Testis (tissue), 3 donors: ENCODE measurements around the gene C2orf81. TPM values are rescaled to one million over a fixed set of nuclear protein-coding genes. Genes with fewer than 3 reads are reported as not detected.

Experiments
- DNase-seq: peaks from one replicate; pipeline ENCODE4 v3.0.0-alpha.2; 2019
- H3K27ac ChIP-seq, 2 donors: fragments of 200-600 bp; sonication (generic); one replicate each; pipeline ENCODE4 v1.5.1; 2019
- H3K27me3 ChIP-seq: fragments of 200-600 bp; sonication (generic); one replicate; pipeline ENCODE4 v1.5.1; 2019
- H3K36me3 ChIP-seq: fragments of 200-600 bp; sonication (generic); one replicate; pipeline ENCODE4 v1.5.1; 2017; ENCODE audit warnings: low read depth; ENCODE audit errors: missing control alignments
- H3K4me1 ChIP-seq: fragments of 200-600 bp; sonication (generic); one replicate; pipeline ENCODE4 v1.5.1; 2019
- H3K4me3 ChIP-seq, 2 donors: fragments of 200-600 bp; sonication (generic); one replicate each; pipeline ENCODE4 v1.5.1; 2017 to 2019
- H3K9me3 ChIP-seq: fragments of 200-600 bp; sonication (generic); one replicate; pipeline ENCODE4 v1.5.1; 2017
- CTCF ChIP-seq, 3 experiments: fragments of 450-650 bp in 2 of 3; fragments of 200-600 bp in 1 of 3; sonication (generic) in 1 of 3; IDR thresholded peaks; one replicate each; pipeline ENCODE4 v1.5.1; 2016 to 2019; ENCODE audit warnings: antibody characterized with exemption in 3 of 3, mild to moderate bottlenecking in 2 of 3, moderate library complexity in 1 of 3
- POLR2A ChIP-seq: fragments of 450-650 bp; IDR thresholded peaks from one replicate; pipeline ENCODE4 v1.6.1; 2017; ENCODE audit warnings: antibody characterized with exemption, mild to moderate bottlenecking, moderate library complexity
- WGBS, 2 donors: methylation state at CpG; one replicate each; pipeline ENCODE4 v1.1.5; 2018; 5-methylcytosine and 5-hydroxymethylcytosine counted together
- intact Hi-C: fragments of 100-400 bp; cut with DNase I; formaldehyde crosslinking; loops from one replicate; pipeline ENCODE4 v1.15.1; 2023; ENCODE audit warnings: low total_unique reads
- polyA plus RNA-seq: library from polyadenylated mRNA; stranded (reverse); fragments of 350-450 nt; fragmentation: Illumina TruSeq; extraction: RNeasy Lipid Tissue Mini Kit (QIAGEN cat#74804); gene quantifications from one replicate; pipeline ENCODE4 v1.2.3, GENCODE V29; 2014; ENCODE audit warnings: low read depth, low replicate concordance; ENCODE audit not compliant: insufficient read depth
- total RNA-seq, 2 donors: library from RNA; depleted of rRNA; stranded (reverse); fragments of >200 nt; gene quantifications; one replicate each; pipeline ENCODE4 v1.2.3, GENCODE V29; 2016

Gene C2orf81
- total and polyA plus RNA-seq, 3 donors from 2014 or later: 10.4 to 23.1 (median 15.7) TPM

GRCh38 chr2:74367789-74368188 is 53.6 kb downstream of the C2orf81 start:
- Histone ChIP-seq H3K9me3 (no peaks in the 10 kb centered on the region), H3K4me3 (no peak overlapping the region), H3K27me3 (no peaks in the 10 kb centered on the region), H3K4me1 (peaks cover 23% of the 10 kb centered on the region), H3K36me3 (peaks cover 8% of the 10 kb centered on the region), H3K27ac (peak overlapping the region in 1 of 2 donors; percentile 25)
- no peak for TF ChIP-seq POLR2A
- no peak for TF ChIP-seq CTCF (IDR thresholded peaks at IDR 0.05)
- no peak for DNase-seq
- WGBS, 2 donors: 94 to 95% methylated on average over 3 to 7 of the region's 7 CpGs
- intact Hi-C loops: no loop called here

DNA sequence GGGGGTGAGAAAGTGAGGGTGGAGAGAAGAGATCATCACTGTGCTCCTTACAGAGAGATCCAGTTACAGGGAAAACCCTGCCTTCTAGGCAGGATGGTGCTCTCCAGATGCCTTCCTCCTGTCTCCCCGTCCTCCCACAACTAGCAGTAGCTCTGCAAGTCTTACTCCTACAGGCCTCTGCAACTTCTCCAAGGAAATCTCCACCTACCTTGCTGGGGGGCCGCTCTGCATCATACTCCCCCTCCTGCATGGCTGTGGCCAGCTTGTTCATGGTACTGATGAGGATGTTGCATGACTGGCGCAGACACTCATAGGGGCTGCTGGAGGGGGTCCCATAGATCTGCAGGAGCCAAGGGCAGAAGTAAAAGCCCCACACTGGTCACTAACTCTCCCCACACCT is 55.4 kb downstream of the C2orf81 start:
- intact Hi-C loops: no loop called here
- no peak for TF ChIP-seq POLR2A
- no peak for TF ChIP-seq CTCF (IDR thresholded peaks at IDR 0.05)
- Histone ChIP-seq H3K4me1 (peaks cover 23% of the 10 kb centered on the region), H3K36me3 (peaks cover 7% of the 10 kb centered on the region), H3K4me3 (no peak overlapping the region), H3K27me3 (no peaks in the 10 kb centered on the region), H3K9me3 (no peaks in the 10 kb centered on the region), H3K27ac (no peak overlapping the region)
- WGBS, 2 donors: 76 to 84% methylated on average over 3 of the region's 3 CpGs
- no peak for DNase-seq

GRCh38 chr2:74364533-74365505 is 56.6 kb downstream of the C2orf81 start:
- 41 to 74% methylated on average over 8 of the region's 8 CpGs for WGBS, 2 donors
- peaks cover 3% of the 10 kb centered on the region for H3K36me3 ChIP-seq
- intact Hi-C loops: no loop called here

More at GRCh38 chr2:74364533-74365505, 56.6 kb downstream of the C2orf81 start:
- Histone ChIP-seq H3K27me3 (no peaks in the 10 kb centered on the region), H3K4me3 (no peak overlapping the region), H3K4me1 (peaks cover 23% of the 10 kb centered on the region), H3K9me3 (no peaks in the 10 kb centered on the region), H3K27ac (peak overlapping the region in 1 of 2 donors; percentile 9)
- DNase-seq: peak; percentile 58
- no peak for TF ChIP-seq CTCF (IDR thresholded peaks at IDR 0.05)
- no peak for TF ChIP-seq POLR2A

Other genes with a start within 250 kb of the C2orf81 start
- gene MOB1A, start 242.7 kb downstream of the C2orf81 start, total RNA-seq: 10 to 100 TPM; 66.0 to 66.4 TPM
- gene MOB1A, start 242.7 kb downstream of the C2orf81 start, polyA plus RNA-seq: 73.9 TPM
- 10 to 100 TPM; 19.0 to 23.2 TPM for gene MTHFD2, start 223.0 kb downstream of the C2orf81 start, total RNA-seq
- gene MTHFD2, start 223.0 kb downstream of the C2orf81 start, polyA plus RNA-seq: 39.3 TPM
- gene SLC4A5, start 78.2 kb downstream of the C2orf81 start, total RNA-seq: 100 to 1,000 TPM; 113 to 188 TPM
- gene SLC4A5, start 78.2 kb downstream of the C2orf81 start, polyA plus RNA-seq: 40.3 TPM
- gene DCTN1, start 41.3 kb downstream of the C2orf81 start, total RNA-seq: 100 to 1,000 TPM; 321 to 403 TPM
- gene DCTN1, start 41.3 kb downstream of the C2orf81 start, polyA plus RNA-seq: 277 TPM
- 10 to 100 TPM; 27.5 to 31.7 TPM for gene WDR54, start 111 bp upstream of the C2orf81 start, total RNA-seq
- 90.6 TPM for gene WDR54, start 111 bp upstream of the C2orf81 start, polyA plus RNA-seq
- gene RTKN, start 20.3 kb upstream of the C2orf81 start, total RNA-seq: 10 to 100 TPM; 11.1 to 12.8 TPM
- gene RTKN, start 20.3 kb upstream of the C2orf81 start, polyA plus RNA-seq: 8.8 TPM
- 10 to 100 TPM; 23.1 to 27.9 TPM for gene INO80B, start 33.5 kb upstream of the C2orf81 start, total RNA-seq
- gene INO80B, start 33.5 kb upstream of the C2orf81 start, polyA plus RNA-seq: 59.3 TPM
- 10 to 100 TPM; 73.8 to 84.3 TPM for gene WBP1, start 36.8 kb upstream of the C2orf81 start, total RNA-seq
- gene WBP1, start 36.8 kb upstream of the C2orf81 start, polyA plus RNA-seq: 80.8 TPM
- 10 to 100 TPM; 44.8 to 45.7 TPM for gene MOGS, start 43.8 kb upstream of the C2orf81 start, total RNA-seq
- gene MOGS, start 43.8 kb upstream of the C2orf81 start, polyA plus RNA-seq: 41.3 TPM
- 10 to 100 TPM; 23.6 to 46.0 TPM for gene MRPL53, start 51.1 kb upstream of the C2orf81 start, total RNA-seq
- 64.8 TPM for gene MRPL53, start 51.1 kb upstream of the C2orf81 start, polyA plus RNA-seq
- 10 to 100 TPM; 29.4 to 30.2 TPM for gene CCDC142, start 61.4 kb upstream of the C2orf81 start, total RNA-seq
- gene CCDC142, start 61.4 kb upstream of the C2orf81 start, polyA plus RNA-seq: 15.5 TPM
- 10 to 100 TPM; 30.1 to 36.2 TPM for gene TTC31, start 61.5 kb upstream of the C2orf81 start, total RNA-seq
- gene TTC31, start 61.5 kb upstream of the C2orf81 start, polyA plus RNA-seq: 19.6 TPM
- 1 to 10 TPM in 1 of 2 donors, not detected in 1; 1.4 TPM for gene LBX2, start 78.0 kb upstream of the C2orf81 start, total RNA-seq
- 0.33 TPM for gene LBX2, start 78.0 kb upstream of the C2orf81 start, polyA plus RNA-seq
- 10 to 100 TPM; 17.0 to 20.1 TPM for gene PCGF1, start 86.1 kb upstream of the C2orf81 start, total RNA-seq
- gene PCGF1, start 86.1 kb upstream of the C2orf81 start, polyA plus RNA-seq: 25.3 TPM
- 1 to 10 TPM; 1.3 to 4.5 TPM for gene TLX2, start 92.8 kb upstream of the C2orf81 start, total RNA-seq
- gene TLX2, start 92.8 kb upstream of the C2orf81 start, polyA plus RNA-seq: 1.1 TPM
- gene DQX1, start 104.6 kb upstream of the C2orf81 start, total RNA-seq: under 1 TPM in 1 of 2 donors, not detected in 1; 0.43 TPM
- 0.86 TPM for gene DQX1, start 104.6 kb upstream of the C2orf81 start, polyA plus RNA-seq
- 100 to 1,000 TPM; 141 to 169 TPM for gene AUP1, start 108.1 kb upstream of the C2orf81 start, total RNA-seq
- gene AUP1, start 108.1 kb upstream of the C2orf81 start, polyA plus RNA-seq: 107 TPM
- 10 to 100 TPM; 36.5 to 46.8 TPM for gene HTRA2, start 108.3 kb upstream of the C2orf81 start, total RNA-seq
- gene HTRA2, start 108.3 kb upstream of the C2orf81 start, polyA plus RNA-seq: 45.8 TPM
- gene LOXL3, start 132.3 kb upstream of the C2orf81 start, total RNA-seq: 10 to 100 TPM; 13.1 to 15.2 TPM
- gene LOXL3, start 132.3 kb upstream of the C2orf81 start, polyA plus RNA-seq: 10.5 TPM
- 10 to 100 TPM; 11.2 to 19.3 TPM for gene DOK1, start 133.1 kb upstream of the C2orf81 start, total RNA-seq
- gene DOK1, start 133.1 kb upstream of the C2orf81 start, polyA plus RNA-seq: 9.3 TPM
- 10 to 100 TPM; 11.7 to 14.0 TPM for gene M1AP, start 226.7 kb upstream of the C2orf81 start, total RNA-seq
- 21.4 TPM for gene M1AP, start 226.7 kb upstream of the C2orf81 start, polyA plus RNA-seq
- 10 to 100 TPM; 13.3 to 14.3 TPM for gene SEMA4F, start 232.6 kb upstream of the C2orf81 start, total RNA-seq
- gene SEMA4F, start 232.6 kb upstream of the C2orf81 start, polyA plus RNA-seq: 9.1 TPM